ENCODE data around the gene CHAT. TPM values are rescaled to one million over a fixed set of nuclear protein-coding genes. Genes with fewer than 3 reads are reported as not detected.

Gene CHAT
- total RNA-seq, 1 donor from 2014 or later, result not detected

GRCh38 chr10:49621561-49621960, 7.7 kb downstream of the CHAT start:
- no peak overlapping the region for H3K27ac Mint-ChIP-seq
- no peaks in the 10 kb centered on the region for H3K36me3 Mint-ChIP-seq
- no peak for TF ChIP-seq CTCF (IDR thresholded peaks at IDR 0.05; ENCODE audit: unreplicated experiment)
- no peak for DNase-seq (ENCODE audit: low spot score in 2 of 2, unreplicated experiment in 2 of 2)
- H3K27me3 Mint-ChIP-seq (ENCODE audit: low read depth), result peaks cover 90% of the 10 kb centered on the region
- H3K9me3 Mint-ChIP-seq, result no peaks in the 10 kb centered on the region
- H3K4me1 Mint-ChIP-seq, result no peaks in the 10 kb centered on the region
- no peak overlapping the region for H3K4me3 Mint-ChIP-seq

GRCh38 chr10:49622426-49623425, 8.9 kb downstream of the CHAT start:
- H3K4me3 Mint-ChIP-seq, result no peak overlapping the region
- H3K4me1 Mint-ChIP-seq, result no peaks in the 10 kb centered on the region
- H3K9me3 Mint-ChIP-seq, result no peaks in the 10 kb centered on the region
- peaks cover 80% of the 10 kb centered on the region for H3K27me3 Mint-ChIP-seq (ENCODE audit: low read depth)
- no peak for TF ChIP-seq CTCF (IDR thresholded peaks at IDR 0.05; ENCODE audit: unreplicated experiment)
- DNase-seq (ENCODE audit: low spot score in 2 of 2, unreplicated experiment in 2 of 2), result no peak
- no peaks in the 10 kb centered on the region for H3K36me3 Mint-ChIP-seq
- no peak overlapping the region for H3K27ac Mint-ChIP-seq

- Mint-ChIP-seq H3K27me3 (ENCODE audit: low read depth) (peaks cover 61% of the 10 kb centered on the region), H3K27ac (no peak overlapping the region), H3K4me3 (no peak overlapping the region), H3K9me3 (no peaks in the 10 kb centered on the region), H3K36me3 (no peaks in the 10 kb centered on the region), H3K4me1 (no peaks in the 10 kb centered on the region)
- no peak for TF ChIP-seq CTCF (IDR thresholded peaks at IDR 0.05; ENCODE audit: unreplicated experiment)
- DNase-seq (ENCODE audit: low spot score in 2 of 2, unreplicated experiment in 2 of 2), result no peak
Observed at GRCh38 chr10:49624629-49625028, 10.8 kb downstream of the CHAT start.

GRCh38 chr10:49625411-49625810, 11.6 kb downstream of the CHAT start:
- Mint-ChIP-seq H3K27ac (no peak overlapping the region), H3K36me3 (no peaks in the 10 kb centered on the region), H3K4me3 (no peak overlapping the region), H3K27me3 (ENCODE audit: low read depth) (peaks cover 53% of the 10 kb centered on the region), H3K4me1 (no peaks in the 10 kb centered on the region), H3K9me3 (no peaks in the 10 kb centered on the region)
- TF ChIP-seq CTCF (IDR thresholded peaks at IDR 0.05; ENCODE audit: unreplicated experiment), result no peak
- no peak for DNase-seq (ENCODE audit: low spot score in 2 of 2, unreplicated experiment in 2 of 2)

GRCh38 chr10:49627038-49627437, 13.2 kb downstream of the CHAT start:
- Mint-ChIP-seq H3K4me1 (no peaks in the 10 kb centered on the region), H3K27me3 (ENCODE audit: low read depth) (peaks cover 40% of the 10 kb centered on the region), H3K4me3 (no peak overlapping the region)

More at GRCh38 chr10:49627038-49627437, 13.2 kb downstream of the CHAT start:
- no peaks in the 10 kb centered on the region for H3K36me3 Mint-ChIP-seq
- no peak for DNase-seq (ENCODE audit: low spot score in 2 of 2, unreplicated experiment in 2 of 2)
- no peak for TF ChIP-seq CTCF (IDR thresholded peaks at IDR 0.05; ENCODE audit: unreplicated experiment)
- H3K27ac Mint-ChIP-seq, result no peak overlapping the region
- H3K9me3 Mint-ChIP-seq, result no peaks in the 10 kb centered on the region
